ENCODE data around the gene LRP1B.

- no peak for TF ChIP-seq CTCF (IDR thresholded peaks at IDR 0.05 in 4 of 5, conservative IDR thresholded peaks at IDR 0.05 in 1 of 5)
- TF ChIP-seq POLR2A (IDR thresholded peaks at IDR 0.05) = no peak
Measured at GRCh38 chr2:141029428-141030078, 1101.3 kb downstream of the LRP1B start.
